Measurements from ENCODE around the gene EVL.
A peak's percentile ranks its signal among the peaks of the same experiment; 100 is the strongest.
"Not testable (repeated sequence)": the region's sequence is repeated elsewhere in the genome, so short reads cannot be mapped to it uniquely, and the experiment has no call there.

The EVL gene, protein sequence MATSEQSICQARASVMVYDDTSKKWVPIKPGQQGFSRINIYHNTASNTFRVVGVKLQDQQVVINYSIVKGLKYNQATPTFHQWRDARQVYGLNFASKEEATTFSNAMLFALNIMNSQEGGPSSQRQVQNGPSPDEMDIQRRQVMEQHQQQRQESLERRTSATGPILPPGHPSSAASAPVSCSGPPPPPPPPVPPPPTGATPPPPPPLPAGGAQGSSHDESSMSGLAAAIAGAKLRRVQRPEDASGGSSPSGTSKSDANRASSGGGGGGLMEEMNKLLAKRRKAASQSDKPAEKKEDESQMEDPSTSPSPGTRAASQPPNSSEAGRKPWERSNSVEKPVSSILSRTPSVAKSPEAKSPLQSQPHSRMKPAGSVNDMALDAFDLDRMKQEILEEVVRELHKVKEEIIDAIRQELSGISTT

DNA sequence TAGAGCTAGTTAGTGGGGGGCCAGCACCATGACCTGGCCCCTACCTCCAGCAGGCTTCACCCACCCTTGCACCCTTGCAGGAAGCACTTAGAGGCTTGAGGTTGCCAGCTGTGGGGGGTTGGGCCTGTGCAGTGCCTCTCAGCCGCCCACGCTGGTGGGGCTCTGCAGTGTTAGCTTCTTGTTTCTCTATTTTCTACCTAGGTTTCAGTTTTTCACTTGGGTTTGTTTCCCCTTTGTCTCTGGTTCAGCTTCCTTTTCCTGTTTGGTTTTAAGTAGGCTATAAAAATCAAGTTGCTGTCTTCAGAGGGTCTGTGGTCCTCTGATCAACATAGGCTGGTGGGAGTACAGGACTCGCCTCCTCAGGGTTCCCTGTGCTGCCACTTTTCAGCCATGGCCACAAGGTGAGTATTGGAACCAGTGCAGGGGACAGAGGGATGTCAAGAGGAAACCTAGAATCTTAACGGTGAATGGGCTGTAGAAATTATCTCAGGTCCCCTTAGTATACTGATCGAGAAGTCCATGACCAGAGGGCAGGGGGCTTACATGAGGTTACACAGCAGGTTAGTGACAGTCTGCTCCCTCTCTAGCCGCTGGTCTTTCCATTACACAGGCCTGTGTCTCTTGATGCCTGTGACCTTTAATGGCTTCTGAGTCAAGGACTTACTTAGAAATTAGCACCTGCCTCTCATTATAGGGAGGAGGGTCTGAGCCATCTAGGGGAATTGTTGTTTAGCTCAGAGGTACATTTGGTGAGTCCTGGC, at the start of gene EVL:
EVL (plus strand) TSS at position 312 of the 761 bp plus-strand sequence; CDS start at position 391, 79 bp downstream.
- DNase-seq = no peak

DNA sequence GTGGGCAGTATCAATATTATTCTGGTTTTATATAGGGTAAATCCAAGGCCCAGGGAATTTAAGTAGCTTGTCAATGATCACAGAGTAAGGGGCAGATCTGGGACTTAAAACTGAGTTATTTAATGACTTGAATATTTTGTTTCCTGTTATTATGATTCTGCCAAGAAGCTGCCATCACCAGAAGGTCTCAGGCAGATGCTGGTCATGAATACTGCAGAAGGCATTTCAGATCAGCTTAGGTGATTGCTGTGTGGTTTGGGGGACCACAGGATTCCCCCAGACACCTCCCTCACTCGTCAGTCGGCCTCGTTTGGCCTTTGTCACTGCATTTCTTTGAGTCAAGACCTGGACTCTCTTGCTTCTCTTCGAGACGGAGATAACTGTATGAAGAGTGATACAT, 47.7 kb upstream of the EVL start:
- peak; percentile 69 for DNase-seq

DNA sequence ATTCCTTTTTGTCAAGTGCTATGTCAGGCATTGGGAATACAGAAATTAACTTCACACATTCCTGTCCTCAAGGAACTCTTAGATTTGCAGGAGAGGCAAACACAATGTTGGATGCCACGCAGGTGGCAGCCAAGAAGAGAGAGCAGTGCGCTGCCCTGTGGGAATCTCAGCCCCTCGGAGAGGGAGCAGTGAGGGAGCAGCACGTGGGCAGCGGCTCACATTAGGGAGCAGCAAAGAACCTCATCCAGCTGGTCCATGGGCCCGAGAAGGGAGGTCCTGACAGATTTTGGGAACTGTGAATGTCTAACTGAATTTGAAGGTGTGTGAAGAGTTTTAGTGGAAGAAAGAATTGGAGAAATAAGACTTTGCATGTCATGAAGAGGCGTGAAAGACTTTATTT, 47.2 kb upstream of the EVL start:
- DNase-seq = no peak

DNA sequence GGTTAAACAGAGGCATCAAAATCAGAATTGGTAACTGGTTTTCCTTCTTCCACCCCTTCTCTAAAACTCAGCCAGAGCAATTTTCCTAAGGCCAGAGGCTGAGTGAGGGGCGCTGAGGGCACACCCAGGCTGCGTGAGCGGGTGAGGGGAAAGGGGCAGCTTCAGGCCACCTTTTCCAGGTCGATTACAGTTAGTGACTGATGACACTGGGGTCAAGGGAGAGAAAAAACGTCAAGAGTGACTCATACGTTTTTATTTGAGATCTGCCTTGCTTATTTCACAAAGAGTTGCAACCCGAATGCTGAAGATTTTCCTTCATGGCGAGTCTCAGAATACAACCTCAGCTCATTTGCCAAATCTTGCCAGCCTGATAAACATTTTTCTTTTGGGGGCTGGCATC, 46.7 kb upstream of the EVL start:
- DNase-seq = no peak

DNA sequence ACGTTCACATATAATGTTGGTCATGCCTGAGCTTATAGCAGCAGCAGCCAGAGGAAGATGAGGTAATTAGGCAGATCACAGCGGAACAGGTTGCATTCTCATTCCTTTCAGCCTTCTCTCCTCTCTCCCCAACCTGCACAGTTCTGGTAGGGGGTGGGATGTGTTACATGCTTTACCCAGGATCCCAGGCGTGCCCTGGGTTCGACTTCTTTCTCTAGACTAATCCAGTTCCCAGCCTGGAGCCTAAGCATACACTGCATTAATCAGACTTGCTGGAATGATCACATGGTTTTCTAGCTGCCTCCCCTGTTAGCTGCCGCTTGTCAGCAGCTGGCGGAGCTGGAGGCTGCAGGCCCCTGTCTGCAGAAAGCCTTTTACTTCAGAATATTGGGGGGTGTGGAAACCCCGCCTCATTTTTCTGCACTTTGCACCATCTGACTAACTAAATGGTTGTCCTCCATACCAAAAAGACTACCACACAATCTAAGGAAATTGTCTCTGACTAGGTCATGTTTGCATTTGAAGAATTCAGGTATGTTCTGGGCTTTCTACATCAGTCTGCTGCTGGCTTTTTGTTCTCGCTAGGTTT, 46.0 kb upstream of the EVL start:
- peak; percentile 61 for DNase-seq

DNA sequence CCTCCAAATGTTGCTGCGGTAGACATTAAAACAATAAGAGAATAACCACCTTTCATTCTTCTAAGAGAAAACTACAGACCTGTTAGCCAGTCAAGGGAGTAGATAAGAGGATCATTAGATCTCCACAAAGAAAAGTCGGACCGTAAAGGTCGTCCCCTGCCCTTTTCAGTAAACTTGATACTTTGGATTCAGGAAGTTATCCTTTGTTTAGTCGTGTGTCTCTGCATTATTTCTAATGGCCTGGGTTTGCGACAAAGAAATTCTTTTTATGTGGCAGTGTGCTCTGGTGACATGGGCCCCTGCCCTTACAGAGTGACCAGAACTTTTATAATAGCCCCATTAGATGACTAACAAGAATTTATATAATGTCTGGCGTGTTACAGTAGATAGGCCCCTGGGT, 44.6 kb upstream of the EVL start:
- DNase-seq = no peak

DNA sequence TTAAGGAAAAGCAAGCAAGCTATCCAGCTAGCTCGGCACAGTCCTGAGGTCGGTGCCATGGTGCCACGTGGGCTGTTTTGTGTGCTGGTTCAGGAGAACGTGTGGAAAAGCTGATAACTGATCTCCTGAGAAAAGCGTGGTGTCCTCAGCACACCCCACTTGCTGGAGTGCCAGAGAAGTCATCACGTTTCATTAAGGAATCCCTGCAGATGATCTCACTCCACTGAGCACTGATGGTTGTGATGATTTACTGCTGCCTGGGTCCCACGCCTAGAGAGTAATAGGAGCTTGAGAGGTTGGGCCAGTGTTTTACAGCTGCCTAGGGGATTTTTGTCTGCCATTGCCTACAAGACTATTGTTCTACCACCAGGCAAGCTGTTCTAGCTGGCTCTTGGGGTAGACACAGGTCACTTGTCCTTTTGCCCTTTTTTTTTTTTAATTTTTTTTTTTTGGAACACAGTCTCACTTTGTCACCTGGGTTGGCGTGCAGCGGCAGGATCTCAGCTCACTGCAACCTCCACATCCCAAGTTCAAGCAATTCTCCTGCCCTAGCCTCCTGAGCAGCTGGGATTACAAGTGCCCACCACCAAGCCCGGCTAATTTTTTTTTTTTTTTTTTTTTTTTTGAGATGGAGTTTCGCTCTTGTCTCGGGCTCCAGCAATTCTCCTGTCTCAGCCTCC, 42.3 kb upstream of the EVL start:
- peak; percentile 82 for DNase-seq

DNA sequence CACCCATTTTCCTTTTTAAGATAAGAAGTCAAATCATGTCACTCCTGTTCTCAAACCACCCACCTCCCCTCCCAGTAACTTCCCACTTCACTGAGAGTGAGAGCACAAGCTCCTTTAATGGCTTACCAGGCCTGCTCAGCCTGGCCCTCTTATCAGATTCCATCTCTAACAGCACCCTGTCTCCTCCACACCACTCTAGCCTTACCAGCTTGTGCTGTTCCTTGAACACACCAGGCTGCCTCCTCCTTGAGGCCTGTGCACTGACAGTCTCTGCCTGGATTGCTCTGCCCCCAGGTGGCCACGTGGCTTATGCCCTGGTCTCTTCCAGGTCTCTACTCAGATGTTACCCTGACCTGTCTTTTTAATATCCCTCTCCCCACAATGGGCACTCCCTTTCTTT, 40.1 kb upstream of the EVL start:
- no peak for DNase-seq

DNA sequence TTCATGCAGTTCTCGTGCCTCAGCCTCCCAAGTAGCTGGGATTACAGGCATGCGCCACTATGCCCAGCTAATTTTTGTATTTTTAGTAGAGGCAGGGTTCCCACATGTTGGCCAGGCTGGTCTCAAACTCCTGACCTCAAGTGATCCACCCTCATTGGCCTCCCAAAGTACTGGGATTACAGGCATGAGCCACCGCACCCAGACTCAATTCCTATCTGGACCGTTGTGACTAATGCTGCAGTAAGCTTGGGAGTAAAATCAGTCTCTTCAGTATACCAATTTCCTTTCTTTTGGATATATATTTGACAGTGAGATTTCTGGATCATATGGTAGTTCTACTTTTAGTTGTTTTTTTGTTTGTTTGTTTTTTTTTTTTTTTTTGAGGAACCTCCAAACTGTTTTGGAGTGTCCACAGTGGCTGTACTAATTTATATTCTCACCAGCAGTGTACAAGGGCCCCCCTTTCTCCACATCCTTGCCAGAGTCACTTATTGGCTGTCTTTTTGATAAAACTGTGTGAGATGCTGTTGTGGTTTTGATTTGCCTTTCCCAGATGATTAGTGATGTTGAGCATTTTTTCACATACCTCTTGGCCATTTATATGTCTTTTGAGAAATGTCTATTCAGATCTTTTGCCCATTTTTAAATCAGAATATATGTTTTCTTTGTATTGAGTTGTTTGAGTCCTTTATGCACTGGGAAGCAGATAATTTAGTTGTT, 37.3 kb upstream of the EVL start:
- DNase-seq = peak; percentile 54

DNA sequence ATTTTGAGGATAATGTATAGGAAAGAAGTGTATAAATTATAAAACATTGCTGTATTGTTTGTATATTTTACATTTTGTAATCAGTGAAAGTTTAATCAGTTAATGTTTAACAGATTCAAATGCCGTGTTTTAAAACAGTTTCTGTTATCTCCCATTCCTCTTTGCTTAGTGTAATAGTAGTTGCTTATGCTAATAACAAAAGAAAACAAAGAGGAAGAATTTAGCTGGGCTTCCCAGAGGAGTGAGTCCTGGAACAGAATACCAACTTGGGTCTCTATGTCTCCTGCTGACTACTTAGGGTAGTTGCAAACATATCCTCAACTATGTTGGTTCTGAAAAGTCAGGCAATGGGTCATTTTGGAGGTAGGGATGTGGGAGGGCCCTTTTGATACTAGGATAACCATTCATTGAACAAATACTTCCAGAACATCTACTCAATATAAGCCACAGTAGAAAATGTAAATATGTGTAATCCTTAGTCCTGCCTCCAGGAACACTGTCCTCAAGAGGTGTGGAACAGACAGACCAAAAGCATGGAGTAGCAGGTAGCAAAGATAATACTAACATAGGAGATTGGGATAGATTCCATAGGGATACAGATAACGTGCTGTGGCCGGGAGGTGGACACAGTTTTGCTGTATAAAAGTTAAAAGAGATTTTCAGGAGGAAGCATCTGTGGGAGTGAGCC, 36.1 kb upstream of the EVL start:
- no peak for DNase-seq

DNA sequence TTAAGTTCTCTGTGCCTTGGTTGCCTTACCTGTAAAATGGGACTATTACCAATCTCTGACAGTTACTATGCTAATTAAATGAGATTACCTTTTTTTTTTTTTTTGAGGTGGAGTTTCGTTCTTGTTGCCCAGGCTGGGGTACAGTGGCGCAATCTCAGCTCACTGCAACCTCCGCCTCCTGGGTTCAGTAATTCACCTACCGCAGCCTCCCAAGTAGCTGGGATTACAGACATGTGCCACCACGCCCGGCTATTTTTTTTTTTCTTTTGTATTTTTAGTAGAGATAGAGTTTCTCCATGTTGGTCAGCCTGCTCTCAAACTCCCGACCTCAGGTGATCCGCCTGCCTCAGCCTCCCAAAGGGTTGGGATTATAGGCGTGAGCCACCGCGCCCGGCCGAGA, 35.2 kb upstream of the EVL start:
- DNase-seq = not testable (repeated sequence)

DNA sequence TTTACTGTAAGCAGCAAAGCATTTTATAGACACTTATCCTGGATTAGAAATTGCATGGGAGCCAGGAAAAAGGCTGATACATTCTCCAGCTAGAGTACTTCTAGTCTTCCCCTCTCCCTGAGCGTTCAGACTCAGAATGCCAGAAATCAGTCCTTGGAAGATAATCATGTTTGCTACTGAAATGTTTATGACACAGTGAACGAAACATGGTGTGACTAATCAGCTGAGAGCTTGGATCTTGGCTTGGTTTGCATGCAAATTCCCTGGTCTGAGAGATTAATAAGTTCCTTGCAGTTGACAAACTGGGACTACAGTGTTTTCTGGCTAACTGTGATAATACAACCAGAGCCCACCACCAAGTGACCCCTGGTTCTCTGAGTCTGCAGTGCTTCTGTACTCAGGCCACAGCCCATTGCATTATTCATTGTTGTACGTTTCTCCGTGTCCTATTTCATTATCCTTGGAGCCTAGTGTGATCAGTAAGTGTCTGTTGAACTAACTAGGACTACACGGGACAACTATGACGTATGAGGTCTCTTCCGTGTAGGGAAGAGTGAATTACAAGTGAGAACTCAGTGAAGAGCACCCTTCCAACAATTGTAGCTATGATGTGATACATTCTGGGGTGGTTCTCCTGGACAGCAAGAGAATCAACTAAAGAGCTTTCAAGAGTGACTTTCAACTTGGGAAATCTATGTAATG, 34.6 kb upstream of the EVL start:
- peak; percentile 90 for DNase-seq

DNA sequence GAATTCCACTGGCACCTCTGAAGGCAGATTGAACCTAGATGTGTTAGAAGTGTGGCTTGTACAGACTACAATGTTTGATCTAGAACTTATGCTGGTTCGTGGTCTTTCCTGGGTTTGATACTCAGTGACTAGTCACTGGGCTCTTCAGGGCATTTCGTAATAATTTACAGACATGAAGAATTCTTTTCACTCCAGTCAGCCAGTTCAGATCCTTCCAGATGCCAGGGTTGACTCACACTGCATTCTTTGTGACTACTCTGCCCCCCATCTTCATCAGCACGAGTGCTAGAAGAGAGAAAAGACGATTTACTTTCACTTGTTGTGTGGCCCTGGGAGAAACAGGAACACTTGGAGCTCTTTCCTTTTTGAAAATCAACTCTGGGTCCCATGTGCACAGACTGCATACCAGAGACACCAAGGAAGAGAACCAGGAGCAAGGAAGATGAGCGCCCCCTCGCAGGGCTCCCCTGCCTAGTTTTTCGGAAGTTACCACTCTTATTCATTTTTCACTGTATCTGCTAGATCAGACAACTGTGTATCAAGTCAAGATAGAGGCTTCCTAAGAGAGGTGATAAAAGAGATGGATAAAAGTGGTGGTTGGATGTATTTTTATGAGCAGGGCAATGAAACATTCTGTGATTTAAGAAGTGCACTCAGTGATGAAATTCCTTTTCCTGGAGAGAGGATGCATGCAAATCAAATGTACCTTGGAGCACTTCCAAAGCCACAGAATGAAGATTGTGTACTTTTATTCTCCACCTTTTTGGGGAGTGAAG, 33.5 kb upstream of the EVL start:
- peak; percentile 99 for DNase-seq

DNA sequence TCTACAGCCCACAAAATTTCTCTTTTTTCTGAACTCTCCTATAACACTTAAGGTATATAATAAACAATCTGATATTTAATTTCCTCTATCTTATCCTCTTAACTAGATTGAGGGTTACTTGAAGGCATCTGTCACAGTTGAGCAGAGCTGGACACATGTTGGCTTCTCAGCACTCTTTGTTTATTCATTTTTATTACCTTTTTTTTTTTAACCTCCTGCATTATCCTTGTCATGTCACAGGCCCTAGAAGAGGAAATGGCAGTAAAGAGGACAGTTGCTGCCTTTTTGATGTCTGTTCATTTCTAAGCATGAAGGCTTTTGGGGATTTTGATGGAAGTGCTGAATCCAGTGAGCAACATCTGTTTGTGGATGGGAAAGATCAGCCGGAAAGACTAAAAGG, 32.5 kb upstream of the EVL start:
- DNase-seq = no peak

DNA sequence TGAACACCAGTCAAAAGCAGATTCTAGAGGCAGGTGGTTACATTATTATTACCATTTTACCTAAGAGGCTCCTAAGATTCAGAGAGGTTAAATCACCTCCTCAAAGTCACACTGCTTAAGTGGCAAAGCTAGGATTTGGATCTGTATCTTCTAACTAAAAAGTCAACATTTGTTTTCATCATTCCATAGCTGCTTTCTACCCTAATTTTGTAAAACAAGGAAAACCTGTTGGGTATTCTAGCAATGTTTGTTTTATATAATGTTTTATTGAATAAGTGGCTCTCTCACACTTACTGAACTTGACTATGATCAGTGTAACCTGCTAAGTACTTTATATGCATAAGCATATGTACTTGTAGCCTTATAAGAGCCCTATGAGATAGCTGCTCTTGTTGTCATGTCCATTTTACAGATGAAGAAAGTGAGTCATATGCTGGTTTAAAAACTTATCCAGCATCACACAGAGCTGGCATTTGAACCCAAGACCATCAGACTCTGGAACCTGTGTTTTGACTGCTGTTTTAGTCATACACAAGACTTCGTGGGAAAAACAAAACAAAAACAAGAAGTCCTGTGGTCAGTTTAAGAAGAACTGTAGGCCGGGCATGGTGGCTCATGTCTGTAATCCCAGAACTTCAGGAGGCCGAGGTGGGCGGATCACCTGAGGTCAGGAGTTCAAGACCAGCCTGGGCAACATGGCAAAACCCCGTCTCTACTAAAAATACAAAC, 31.7 kb upstream of the EVL start:
- DNase-seq = no peak

DNA sequence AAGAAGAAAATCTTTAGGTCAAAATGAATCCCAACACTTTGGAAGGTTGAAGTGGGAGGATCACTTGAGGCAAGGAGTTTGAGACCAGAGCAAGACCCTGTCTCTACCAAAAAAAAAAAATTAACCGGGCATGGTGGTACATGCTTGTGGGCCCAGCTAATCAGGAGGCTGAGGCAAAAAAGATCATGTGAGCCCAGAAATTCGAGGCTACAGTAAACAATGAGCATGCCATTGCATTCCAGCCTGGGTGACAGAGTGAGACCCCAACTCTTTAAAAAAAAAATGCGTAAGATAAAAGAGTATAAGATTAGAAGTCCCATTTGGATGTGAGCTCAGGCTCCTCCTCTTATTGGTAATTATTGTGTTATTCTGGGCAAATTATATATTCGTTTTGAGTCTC, 30.8 kb upstream of the EVL start:
- no peak for DNase-seq

DNA sequence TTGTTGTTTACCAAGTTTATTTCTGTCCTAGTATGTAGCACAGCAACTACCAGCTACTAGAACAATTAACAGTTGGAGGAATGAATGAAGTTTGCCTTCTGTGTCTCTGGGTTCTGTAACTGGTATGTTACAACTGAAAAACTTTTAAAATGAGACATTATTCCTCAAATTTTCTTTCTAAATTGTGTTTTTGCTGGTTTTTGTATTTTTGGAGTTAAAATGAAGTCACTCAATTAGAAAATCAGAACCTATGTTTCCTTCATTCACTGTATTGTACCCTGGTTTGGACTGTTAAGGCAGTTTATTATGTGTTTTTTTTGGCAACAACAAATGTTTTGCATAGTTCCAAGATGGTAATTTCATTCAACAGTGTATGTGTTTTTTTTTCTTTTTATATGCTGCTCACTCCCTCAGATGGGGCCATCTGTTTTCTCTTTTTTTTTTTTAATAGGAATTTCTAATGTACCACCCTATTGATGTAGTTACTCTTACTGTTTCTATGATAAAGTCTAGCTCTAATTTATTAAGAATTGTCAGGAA, 30.2 kb upstream of the EVL start:
- DNase-seq = no peak

DNA sequence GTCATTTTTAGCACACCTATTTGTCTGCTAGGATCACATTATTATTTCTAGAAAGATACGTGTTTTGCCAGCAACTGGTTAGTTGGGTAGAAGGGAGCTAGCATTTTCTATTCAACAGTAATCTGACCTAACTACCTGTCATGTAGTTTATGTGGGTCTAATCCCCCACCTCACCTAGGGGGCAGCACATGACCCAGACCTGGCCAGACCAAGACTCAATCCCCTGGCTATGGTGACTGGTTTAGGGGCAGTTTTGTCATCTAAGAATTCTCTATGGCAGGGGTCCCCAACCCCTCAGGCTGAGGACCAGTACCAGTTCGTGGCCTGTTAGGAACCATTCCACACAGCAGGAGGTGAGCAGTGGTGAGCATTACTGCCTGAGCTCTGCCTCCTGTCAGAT, 29.5 kb upstream of the EVL start:
- no peak for DNase-seq

DNA sequence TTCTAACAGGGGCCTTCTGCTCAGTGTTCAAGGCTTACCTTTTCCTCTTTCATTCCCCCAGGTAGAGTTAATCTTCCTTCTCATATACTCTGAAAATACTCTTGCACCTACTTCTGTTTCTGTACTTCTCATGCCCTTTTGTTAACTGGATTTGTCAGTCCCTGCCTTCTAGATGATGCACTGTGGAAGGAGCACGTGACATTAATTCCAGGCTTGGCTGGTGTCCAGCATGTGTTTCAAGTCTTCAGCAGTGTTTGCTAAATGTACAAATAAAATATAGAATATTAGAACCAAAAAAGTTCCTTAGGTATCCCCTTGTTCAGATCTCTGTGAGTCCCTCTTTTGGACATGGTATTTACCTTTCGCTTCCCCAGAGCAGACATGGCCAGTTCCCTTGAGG, 27.9 kb upstream of the EVL start:
- DNase-seq = peak; percentile 41

DNA sequence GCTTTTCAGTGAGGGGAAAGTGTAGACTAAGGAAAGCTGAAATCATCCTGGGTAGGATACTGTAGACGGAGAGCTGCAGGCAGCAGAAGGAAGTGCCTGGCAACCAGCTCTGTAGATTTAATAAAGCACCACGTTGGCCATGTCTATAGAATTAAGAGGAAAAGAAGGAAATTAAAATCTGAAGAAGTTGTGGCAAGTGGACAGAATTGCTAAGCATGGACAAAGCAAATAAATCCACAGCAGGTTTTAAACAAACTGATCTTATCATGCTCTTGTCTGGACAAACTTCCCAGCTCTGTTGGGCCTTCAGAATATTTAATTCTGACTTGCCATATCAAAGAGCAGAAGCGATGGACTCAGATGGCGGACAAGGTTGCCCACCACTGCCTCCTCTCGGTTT, 27.2 kb upstream of the EVL start:
- no peak for DNase-seq

All from fibroblast of upper back skin (primary cell).